ENCODE measurements around the gene PLA2G12B. TPM values are rescaled to one million over a fixed set of nuclear protein-coding genes. Genes with fewer than 3 reads are reported as not detected.
"Not testable (repeated sequence)": the region's sequence is repeated elsewhere in the genome, so short reads cannot be mapped to it uniquely, and the experiment has no call there.

PLA2G12B gene
- total RNA-seq, 3 donors from 2014 or later = 10.7 to 16.9 (median 13.9) TPM

- Histone ChIP-seq H3K36me3 (ENCODE audit: low read depth) (no peaks in the 10 kb centered on the region), H3K4me3 (no peak overlapping the region), H3K9me3 (no peaks in the 10 kb centered on the region), H3K4me1 (ENCODE audit: low read depth) (no peaks in the 10 kb centered on the region)
- no peak for TF ChIP-seq CTCF (IDR thresholded peaks at IDR 0.05)
- ATAC-seq (no peak), DNase-seq (no peak)
- intact Hi-C loops (cut with DNase I, micrococcal nuclease) = no loop called here
Measured at GRCh38 chr10:72930276-72930675, 24.3 kb downstream of the PLA2G12B start.

GRCh38 chr10:72928798-72929197 is 25.8 kb downstream of the PLA2G12B start:
- TF ChIP-seq CTCF (IDR thresholded peaks at IDR 0.05) = no peak
- no peak for DNase-seq
- no peak for ATAC-seq
- Histone ChIP-seq H3K36me3 (ENCODE audit: low read depth) (no peaks in the 10 kb centered on the region), H3K4me1 (ENCODE audit: low read depth) (no peaks in the 10 kb centered on the region), H3K9me3 (no peaks in the 10 kb centered on the region), H3K4me3 (no peak overlapping the region)
- intact Hi-C loops (cut with DNase I, micrococcal nuclease) = no loop called here

- ATAC-seq = no peak
- H3K4me1 ChIP-seq (ENCODE audit: low read depth) = no peaks in the 10 kb centered on the region
- no peak for DNase-seq
- no peaks in the 10 kb centered on the region for H3K9me3 ChIP-seq
- no peak overlapping the region for H3K4me3 ChIP-seq
- no peak for TF ChIP-seq CTCF (IDR thresholded peaks at IDR 0.05)
- intact Hi-C loops (cut with DNase I, micrococcal nuclease) = no loop called here
- H3K36me3 ChIP-seq (ENCODE audit: low read depth) = no peaks in the 10 kb centered on the region
Measured at GRCh38 chr10:72927485-72927884, 27.1 kb downstream of the PLA2G12B start.

- Histone ChIP-seq H3K4me3 (no peak overlapping the region), H3K4me1 (ENCODE audit: low read depth) (no peaks in the 10 kb centered on the region), H3K9me3 (peaks cover 6% of the 10 kb centered on the region), H3K36me3 (ENCODE audit: low read depth) (no peaks in the 10 kb centered on the region)
- intact Hi-C loops (cut with DNase I, micrococcal nuclease) = no loop called here
- no peak for TF ChIP-seq CTCF (IDR thresholded peaks at IDR 0.05)
- ATAC-seq (no peak), DNase-seq (no peak)
Measured at GRCh38 chr10:72925951-72926465, 28.6 kb downstream of the PLA2G12B start.

- intact Hi-C loops (cut with DNase I, micrococcal nuclease) = no loop called here
- H3K36me3 ChIP-seq (ENCODE audit: low read depth) = no peaks in the 10 kb centered on the region
- no peak for TF ChIP-seq CTCF (IDR thresholded peaks at IDR 0.05)
- no peak for DNase-seq
- no peaks in the 10 kb centered on the region for H3K4me1 ChIP-seq (ENCODE audit: low read depth)
- H3K4me3 ChIP-seq = no peak overlapping the region
- peaks cover 15% of the 10 kb centered on the region for H3K9me3 ChIP-seq
- ATAC-seq = no peak
Measured at GRCh38 chr10:72924351-72924750, 30.3 kb downstream of the PLA2G12B start.

- not testable (repeated sequence) for H3K4me3 ChIP-seq, ATAC-seq
Measured at GRCh38 chr10:72921147-72921683, 33.4 kb downstream of the PLA2G12B start.

More at GRCh38 chr10:72921147-72921683, 33.4 kb downstream of the PLA2G12B start:
- intact Hi-C loops (cut with DNase I, micrococcal nuclease); H3K36me3 ChIP-seq (ENCODE audit: low read depth); DNase-seq; H3K4me1 ChIP-seq (ENCODE audit: low read depth): not testable (repeated sequence)
- peaks cover 15% of the 10 kb centered on the region for H3K9me3 ChIP-seq
